Caco-2 (cell line): Measurements from ENCODE around the gene ERBB4. TPM values are rescaled to one million over a fixed set of nuclear protein-coding genes. Genes with fewer than 3 reads are reported as not detected.

Experiments used
- BruUV-seq: library from RNA; stranded (reverse); fragments of 400-500 nt; replicated peaks from 2 replicates; lab custom pipeline; 2021; lab: Mats Ljungman, UMichigan
- CTCF ChIA-PET: fragments of 300-600 bp; sonication (Branson Sonifier 250); formaldehyde crosslinking; loops from one replicate; lab custom pipeline; 2022; ENCODE audit warnings: antibody characterized with exemption; lab: Charles Lee
- POLR2A ChIA-PET: fragments of 300-600 bp; sonication (Branson Sonifier 250); formaldehyde crosslinking; loops from one replicate; lab custom pipeline; 2022; ENCODE audit warnings: antibody characterized with exemption; lab: Charles Lee
- DNase-seq, 2 experiments: peaks; one replicate each; pipeline versions ENCODE4 v3.0.0 to v3.0.0-alpha.2; 2020 to 2022
- H3K27me3 ChIP-seq: replicated peaks from 2 replicates; pipeline ENCODE4 v1.6.0; 2011; ENCODE audit warnings: low read length; ENCODE audit not compliant: control insufficient read depth, insufficient read depth
- H3K36me3 ChIP-seq: 2 replicates; pipeline ENCODE4 v1.5.1; 2011; ENCODE audit warnings: low read length; ENCODE audit not compliant: control insufficient read depth, insufficient read depth
- H3K4me1 ChIP-seq: fragments of 250-450 bp; sonication (Bioruptor Pico); 2 replicates; pipeline ENCODE4 v1.5.1; 2020; ENCODE audit warnings: mild to moderate bottlenecking
- H3K4me3 ChIP-seq: 2 replicates; pipeline ENCODE4 v1.5.1; 2011; ENCODE audit warnings: low read depth, mild to moderate bottlenecking, control low read depth, low read length
- H3K9me3 ChIP-seq: fragments of 250-450 bp; sonication (Bioruptor Pico); 2 replicates; pipeline ENCODE4 v1.5.1; 2020; ENCODE audit warnings: mild to moderate bottlenecking, moderate library complexity
- H3K27ac Mint-ChIP-seq: one replicate; pipeline ENCODE4 v1.8.0; 2022; ENCODE audit warnings: mixed read lengths; ENCODE audit not compliant: unreplicated experiment
- H3K27me3 Mint-ChIP-seq: one replicate; pipeline ENCODE4 v1.8.0; 2022; ENCODE audit warnings: mixed read lengths; ENCODE audit not compliant: insufficient read depth, unreplicated experiment
- H3K36me3 Mint-ChIP-seq: one replicate; pipeline ENCODE4 v1.8.0; 2022; ENCODE audit warnings: mild to moderate bottlenecking, mixed read lengths; ENCODE audit not compliant: insufficient read depth, unreplicated experiment
- H3K4me1 Mint-ChIP-seq: one replicate; pipeline ENCODE4 v1.8.0; 2022; ENCODE audit warnings: low read depth, mixed read lengths; ENCODE audit not compliant: unreplicated experiment
- H3K4me3 Mint-ChIP-seq: one replicate; pipeline ENCODE4 v1.8.0; 2022; ENCODE audit warnings: mild to moderate bottlenecking, moderate library complexity, mixed read lengths; ENCODE audit not compliant: unreplicated experiment
- H3K9me3 Mint-ChIP-seq: one replicate; pipeline ENCODE4 v1.8.0; 2022; ENCODE audit warnings: mixed read lengths; ENCODE audit not compliant: unreplicated experiment
- intact Hi-C: fragments of 100-400 bp; cut with micrococcal nuclease; formaldehyde crosslinking; loops from one replicate; pipeline ENCODE4 v1.10.0; 2022; ENCODE audit not compliant: unreplicated experiment
- total RNA-seq: library from RNA; stranded (reverse); gene quantifications from 2 replicates; pipeline ENCODE4 v1.2.3, GENCODE V29; 2022
- TF ChIP-seq, protein P1 (sequence below), 2 experiments: fragments of 200-600 bp in 1 of 2; IDR thresholded peaks; 1 replicate in 1 of 2; 2 replicates in 1 of 2; pipeline versions ENCODE4 v1.5.1 to v1.8.0; 2011 to 2022; ENCODE audit warnings: antibody characterized with exemption in 1 of 2, control low read depth in 1 of 2, inconsistent platforms in 1 of 2, low read depth in 1 of 2, low read length in 1 of 2, mild to moderate bottlenecking in 1 of 2, moderate library complexity in 1 of 2; ENCODE audit not compliant: insufficient read depth in 1 of 2, severe bottlenecking in 1 of 2, unreplicated experiment in 1 of 2

ERBB4 gene
- total RNA-seq, 1 experiment from 2014 or later, result not detected

DNA sequence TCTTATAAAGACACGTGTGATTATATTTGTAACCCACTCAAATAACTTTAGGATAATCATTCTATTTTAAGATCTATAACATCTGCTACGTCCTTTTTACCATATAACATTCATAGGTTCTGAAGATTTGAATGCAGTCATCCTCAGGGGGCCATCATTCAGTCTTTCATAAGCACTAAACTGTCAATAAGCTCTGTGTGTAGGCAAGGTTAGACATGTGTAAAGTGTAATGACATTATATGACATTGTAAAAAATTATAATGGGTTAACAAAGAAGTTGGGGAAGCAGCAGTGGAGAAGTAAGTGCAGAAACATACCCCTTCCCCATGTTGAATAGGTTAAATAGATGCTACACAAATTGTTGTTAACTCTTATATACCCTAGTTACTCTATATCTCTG, 845.9 kb downstream of the ERBB4 start:
- H3K27ac Mint-ChIP-seq, result no peak overlapping the region
- H3K36me3 ChIP-seq, result no peaks in the 10 kb centered on the region
- no peak overlapping the region for H3K4me3 ChIP-seq
- no TSS peak for BruUV-seq
- intact Hi-C loops, result no loop called here
- ChIA-PET CTCF (no interaction called here), POLR2A (no interaction called here)
- H3K9me3 Mint-ChIP-seq, result peaks cover 7% of the 10 kb centered on the region
- H3K4me3 Mint-ChIP-seq, result no peak overlapping the region
- TF ChIP-seq, protein P1, sequence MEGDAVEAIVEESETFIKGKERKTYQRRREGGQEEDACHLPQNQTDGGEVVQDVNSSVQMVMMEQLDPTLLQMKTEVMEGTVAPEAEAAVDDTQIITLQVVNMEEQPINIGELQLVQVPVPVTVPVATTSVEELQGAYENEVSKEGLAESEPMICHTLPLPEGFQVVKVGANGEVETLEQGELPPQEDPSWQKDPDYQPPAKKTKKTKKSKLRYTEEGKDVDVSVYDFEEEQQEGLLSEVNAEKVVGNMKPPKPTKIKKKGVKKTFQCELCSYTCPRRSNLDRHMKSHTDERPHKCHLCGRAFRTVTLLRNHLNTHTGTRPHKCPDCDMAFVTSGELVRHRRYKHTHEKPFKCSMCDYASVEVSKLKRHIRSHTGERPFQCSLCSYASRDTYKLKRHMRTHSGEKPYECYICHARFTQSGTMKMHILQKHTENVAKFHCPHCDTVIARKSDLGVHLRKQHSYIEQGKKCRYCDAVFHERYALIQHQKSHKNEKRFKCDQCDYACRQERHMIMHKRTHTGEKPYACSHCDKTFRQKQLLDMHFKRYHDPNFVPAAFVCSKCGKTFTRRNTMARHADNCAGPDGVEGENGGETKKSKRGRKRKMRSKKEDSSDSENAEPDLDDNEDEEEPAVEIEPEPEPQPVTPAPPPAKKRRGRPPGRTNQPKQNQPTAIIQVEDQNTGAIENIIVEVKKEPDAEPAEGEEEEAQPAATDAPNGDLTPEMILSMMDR (IDR thresholded peaks at IDR 0.05; ENCODE audit: insufficient read depth in 1 of 2, low read depth in 1 of 2, low read length in 1 of 2, severe bottlenecking in 1 of 2, unreplicated experiment in 1 of 2), result no peak
- DNase-seq, result no peak
- no peaks in the 10 kb centered on the region for H3K27me3 ChIP-seq
- no peaks in the 10 kb centered on the region for H3K4me1 Mint-ChIP-seq
- H3K27me3 Mint-ChIP-seq, result no peaks in the 10 kb centered on the region
- peaks cover 4% of the 10 kb centered on the region; the same call in 1 of the 2 replicates for H3K4me1 ChIP-seq
- no peaks in the 10 kb centered on the region for H3K9me3 ChIP-seq
- H3K36me3 Mint-ChIP-seq, result no peaks in the 10 kb centered on the region

DNA sequence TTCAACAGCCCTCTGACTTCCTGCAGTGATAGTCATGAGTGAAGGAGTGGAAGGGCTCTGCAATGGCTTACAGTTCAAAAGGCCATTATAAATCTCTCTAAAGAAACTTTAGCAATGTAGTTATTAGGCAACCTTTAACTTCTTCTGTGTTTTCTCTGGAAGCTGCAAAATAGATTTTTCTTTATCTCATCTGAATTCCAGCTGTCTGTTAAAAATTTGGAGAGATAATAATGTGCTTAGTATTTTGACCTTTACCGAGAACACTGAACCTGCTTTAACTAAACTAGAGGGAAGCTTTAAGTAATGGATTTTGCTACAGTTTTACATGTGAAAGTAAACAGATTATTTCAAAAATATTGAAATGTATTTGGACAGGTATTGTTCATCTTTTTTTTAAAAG, 847.9 kb downstream of the ERBB4 start:
- TF ChIP-seq, protein P1 (IDR thresholded peaks at IDR 0.05; ENCODE audit: insufficient read depth in 1 of 2, low read depth in 1 of 2, low read length in 1 of 2, severe bottlenecking in 1 of 2, unreplicated experiment in 1 of 2), result no peak
- ChIA-PET POLR2A (no interaction called here), CTCF (no interaction called here)
- peaks cover 4% of the 10 kb centered on the region; the same call in 1 of the 2 replicates for H3K4me1 ChIP-seq
- no TSS peak for BruUV-seq
- H3K36me3 Mint-ChIP-seq, result no peaks in the 10 kb centered on the region
- no peak for DNase-seq
- no peak overlapping the region for H3K4me3 Mint-ChIP-seq
- H3K9me3 Mint-ChIP-seq, result peaks cover 14% of the 10 kb centered on the region
- no peaks in the 10 kb centered on the region; the same call in 1 of the 2 replicates for H3K9me3 ChIP-seq
- no peaks in the 10 kb centered on the region for H3K4me1 Mint-ChIP-seq
- no peak overlapping the region for H3K27ac Mint-ChIP-seq
- H3K27me3 ChIP-seq, result no peaks in the 10 kb centered on the region
- no peak overlapping the region for H3K4me3 ChIP-seq
- no peaks in the 10 kb centered on the region for H3K27me3 Mint-ChIP-seq
- H3K36me3 ChIP-seq, result no peaks in the 10 kb centered on the region
- intact Hi-C loops, result no loop called here

DNA sequence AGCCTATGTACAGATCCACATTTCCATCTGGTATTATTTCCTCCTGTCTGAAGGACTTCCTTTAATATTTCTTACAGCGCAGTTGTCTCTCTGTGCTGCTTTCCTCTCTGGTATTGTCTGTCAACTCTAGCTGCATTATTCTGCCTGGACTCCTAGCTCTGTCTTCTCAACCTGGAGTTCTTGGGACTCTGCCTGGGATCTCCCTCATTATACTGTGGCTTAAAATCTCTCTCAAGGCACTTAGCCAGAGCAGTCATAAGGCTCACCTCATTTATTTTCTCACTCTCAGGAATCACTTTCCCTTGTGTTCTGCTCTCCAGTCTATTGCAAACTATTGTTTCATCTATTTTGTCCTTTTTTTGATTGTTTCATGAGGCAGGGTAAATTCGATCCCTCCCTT, 850.4 kb downstream of the ERBB4 start:
- H3K27ac Mint-ChIP-seq, result no peak overlapping the region
- Histone ChIP-seq H3K4me3 (no peak overlapping the region), H3K9me3 (peaks cover 10% of the 10 kb centered on the region), H3K27me3 (no peaks in the 10 kb centered on the region), H3K36me3 (no peaks in the 10 kb centered on the region), H3K4me1 (peaks cover 4% of the 10 kb centered on the region; the same call in 1 of the 2 replicates)
- H3K27me3 Mint-ChIP-seq, result no peaks in the 10 kb centered on the region
- H3K9me3 Mint-ChIP-seq, result peaks cover 34% of the 10 kb centered on the region
- DNase-seq, result no peak
- CTCF ChIA-PET, result no interaction called here
- TF ChIP-seq, protein P1 (IDR thresholded peaks at IDR 0.05; ENCODE audit: insufficient read depth in 1 of 2, low read depth in 1 of 2, low read length in 1 of 2, severe bottlenecking in 1 of 2, unreplicated experiment in 1 of 2), result no peak
- H3K4me1 Mint-ChIP-seq, result no peaks in the 10 kb centered on the region
- POLR2A ChIA-PET, result no interaction called here
- no TSS peak for BruUV-seq
- intact Hi-C loops, result no loop called here
- H3K36me3 Mint-ChIP-seq, result no peaks in the 10 kb centered on the region
- H3K4me3 Mint-ChIP-seq, result no peak overlapping the region
